Right kidney (tissue), 9 donors: ENCODE results near the gene ANKS1B.
"Not testable (repeated sequence)": the region's sequence is repeated elsewhere in the genome, so short reads cannot be mapped to it uniquely, and the experiment has no call there.

Experiments used
- DNase-seq: peaks from one replicate; pipeline ENCODE4 v3.0.0-alpha.2; 2016
- long read RNA-seq, 8 donors: transcript quantifications; one replicate each; lab custom pipeline, GENCODE V29; 2026

ANKS1B gene
- long read RNA-seq, donor 1 = 0 reads
- long read RNA-seq, donor 2 = 0 reads
- long read RNA-seq, donor 3 = 0 reads
- long read RNA-seq, donor 4 = 0 reads
- long read RNA-seq, donor 5 = 0 reads
- long read RNA-seq, donor 6 = 0 reads
- long read RNA-seq, donor 7 = 0 reads
- long read RNA-seq, donor 8, partial matches to known transcripts = 14 of 14 reads
- long read RNA-seq, donor 8, other reads (novel, unspliced or antisense) = 0 of 14 reads

- peak; percentile 58 for DNase-seq
These were observed at the start of gene ANKS1B for GRCh38 chr12:99984271-99985128. Gene ANKS1B, minus strand, starts transcription at chr12:99984936. Its CDS starts 699 bp downstream, at chr12:99984237.

- DNase-seq = no peak
These were observed 47.1 kb upstream of the ANKS1B start for GRCh38 chr12:100031836-100032235.

GRCh38 chr12:100027671-100028070 is 42.9 kb upstream of the ANKS1B start:
- DNase-seq = no peak

- no peak for DNase-seq
These were observed 41.5 kb upstream of the ANKS1B start for GRCh38 chr12:100026241-100026640.

- DNase-seq = no peak
These were observed 40.3 kb upstream of the ANKS1B start for GRCh38 chr12:100024974-100025555.

GRCh38 chr12:100020370-100020769 is 35.6 kb upstream of the ANKS1B start:
- no peak for DNase-seq

- no peak for DNase-seq
These were observed 32.3 kb upstream of the ANKS1B start for GRCh38 chr12:100017056-100017455.

GRCh38 chr12:100016304-100016703 is 31.6 kb upstream of the ANKS1B start:
- DNase-seq = not testable (repeated sequence)

GRCh38 chr12:100005846-100006245 is 21.1 kb upstream of the ANKS1B start:
- DNase-seq = not testable (repeated sequence)

GRCh38 chr12:99997806-99998205 is 13.1 kb upstream of the ANKS1B start:
- no peak for DNase-seq

- no peak for DNase-seq
These were observed 11.4 kb upstream of the ANKS1B start for GRCh38 chr12:99996095-99996494.

- DNase-seq = no peak
These were observed 895 bp upstream of the ANKS1B start for GRCh38 chr12:99985631-99986030.

GRCh38 chr12:99985129-99985570 is 414 bp upstream of the ANKS1B start:
- peak; percentile 74 for DNase-seq

GRCh38 chr12:99983456-99984258 is 1.1 kb downstream of the ANKS1B start:
- peak; percentile 40 for DNase-seq

GRCh38 chr12:99981639-99982190 is 3.0 kb downstream of the ANKS1B start:
- DNase-seq = no peak

GRCh38 chr12:99979471-99979870 is 5.3 kb downstream of the ANKS1B start:
- DNase-seq = no peak

- DNase-seq = no peak
These were observed 6.6 kb downstream of the ANKS1B start for GRCh38 chr12:99978152-99978551.

- DNase-seq = no peak
These were observed 7.2 kb downstream of the ANKS1B start for GRCh38 chr12:99977550-99977949.

- DNase-seq = no peak
These were observed 8.0 kb downstream of the ANKS1B start for GRCh38 chr12:99976762-99977161.

GRCh38 chr12:99975321-99975720 is 9.4 kb downstream of the ANKS1B start:
- no peak for DNase-seq

GRCh38 chr12:99974146-99974545 is 10.6 kb downstream of the ANKS1B start:
- DNase-seq = no peak

- no peak for DNase-seq
These were observed 18.3 kb downstream of the ANKS1B start for GRCh38 chr12:99966429-99966828.
